ENCODE data around the gene C19orf85.

Gene C19orf85

DNA sequence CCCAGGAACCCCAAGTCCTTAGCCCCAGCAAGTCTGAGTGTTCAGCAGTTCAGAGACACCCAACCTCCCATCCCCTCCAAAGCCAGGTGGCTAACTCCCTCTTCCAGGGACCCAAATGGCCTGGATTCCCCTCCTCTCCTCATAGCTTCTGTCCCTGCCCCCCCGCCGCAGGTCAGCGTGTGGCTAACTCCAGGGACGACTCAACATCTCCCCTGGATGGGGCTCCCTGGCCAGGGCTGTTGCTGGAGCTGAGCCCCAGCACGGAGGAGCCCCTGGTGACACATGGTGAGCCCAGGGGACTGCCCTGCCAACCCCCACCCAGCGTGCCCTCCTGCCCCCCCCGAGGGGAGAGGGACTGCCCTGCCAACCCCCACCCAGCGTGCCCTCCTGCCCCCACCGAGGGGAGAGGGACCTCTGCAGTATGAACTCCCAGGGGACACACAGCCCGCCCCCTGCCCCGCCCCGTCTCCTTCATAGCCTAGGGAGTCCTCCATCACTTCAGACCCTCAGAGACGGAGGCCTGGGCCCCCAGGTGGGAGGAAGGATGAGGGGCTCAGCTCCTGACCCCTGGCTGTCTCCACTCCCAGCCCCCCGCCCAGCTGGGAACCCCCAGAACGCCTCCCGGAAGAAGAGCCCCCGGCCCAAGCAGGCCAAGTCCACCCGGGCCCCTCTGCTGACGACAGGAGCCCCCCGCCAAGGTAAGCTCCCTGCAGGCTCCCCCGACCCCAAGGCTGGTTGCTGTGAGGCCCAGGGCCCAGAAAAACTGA, 25.3 kb upstream of the C19orf85 start:
- no peak for DNase-seq (ENCODE audit: low spot score)

- no peak for DNase-seq (ENCODE audit: low spot score)
Observed at GRCh38 chr19:55488986-55489710, 24.6 kb upstream of the C19orf85 start.

DNA sequence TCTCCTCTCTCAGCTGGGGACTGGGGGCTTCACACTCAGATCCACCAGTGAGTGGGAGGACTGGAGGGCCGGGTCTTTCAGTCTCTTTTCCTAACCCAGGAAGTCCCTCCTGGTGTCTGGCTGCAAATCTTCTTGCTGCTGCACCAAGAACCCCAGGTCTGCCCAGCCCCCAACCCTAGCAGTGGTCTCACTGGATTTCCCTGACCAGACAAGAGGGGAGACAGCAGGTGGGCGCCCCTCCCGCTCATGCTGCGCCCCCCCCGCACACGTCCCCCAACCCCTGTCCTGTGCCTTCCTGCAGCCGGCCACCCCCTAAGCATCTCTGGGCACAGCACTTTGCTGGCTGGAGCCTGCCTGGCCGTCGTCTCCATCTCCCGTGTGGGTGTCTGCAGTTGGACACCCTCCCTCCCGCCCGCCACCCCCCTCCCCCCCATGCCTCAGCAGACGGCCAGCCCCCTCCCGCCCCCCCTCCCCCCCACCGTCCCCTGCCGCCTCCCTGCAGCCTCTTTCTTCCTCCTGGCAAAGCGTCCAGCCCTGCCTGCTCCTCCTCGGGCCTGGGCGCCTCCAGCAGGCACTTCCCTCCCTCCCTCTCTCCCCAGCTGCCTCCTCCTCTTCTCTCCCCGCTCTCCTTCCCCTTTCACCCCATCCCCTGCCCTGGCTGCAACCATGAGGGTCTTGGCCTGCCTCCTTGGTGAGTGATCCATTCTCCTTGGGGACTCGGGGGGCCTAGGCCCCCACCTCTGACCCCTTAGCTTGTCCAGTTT, 23.6 kb upstream of the C19orf85 start, which contains the start of gene SSC5D:
TSS of gene SSC5D (plus strand) at position 513 of the 764 bp plus-strand sequence. CDS start at position 667, 154 bp downstream.
- DNase-seq (ENCODE audit: low spot score): no peak

DNA sequence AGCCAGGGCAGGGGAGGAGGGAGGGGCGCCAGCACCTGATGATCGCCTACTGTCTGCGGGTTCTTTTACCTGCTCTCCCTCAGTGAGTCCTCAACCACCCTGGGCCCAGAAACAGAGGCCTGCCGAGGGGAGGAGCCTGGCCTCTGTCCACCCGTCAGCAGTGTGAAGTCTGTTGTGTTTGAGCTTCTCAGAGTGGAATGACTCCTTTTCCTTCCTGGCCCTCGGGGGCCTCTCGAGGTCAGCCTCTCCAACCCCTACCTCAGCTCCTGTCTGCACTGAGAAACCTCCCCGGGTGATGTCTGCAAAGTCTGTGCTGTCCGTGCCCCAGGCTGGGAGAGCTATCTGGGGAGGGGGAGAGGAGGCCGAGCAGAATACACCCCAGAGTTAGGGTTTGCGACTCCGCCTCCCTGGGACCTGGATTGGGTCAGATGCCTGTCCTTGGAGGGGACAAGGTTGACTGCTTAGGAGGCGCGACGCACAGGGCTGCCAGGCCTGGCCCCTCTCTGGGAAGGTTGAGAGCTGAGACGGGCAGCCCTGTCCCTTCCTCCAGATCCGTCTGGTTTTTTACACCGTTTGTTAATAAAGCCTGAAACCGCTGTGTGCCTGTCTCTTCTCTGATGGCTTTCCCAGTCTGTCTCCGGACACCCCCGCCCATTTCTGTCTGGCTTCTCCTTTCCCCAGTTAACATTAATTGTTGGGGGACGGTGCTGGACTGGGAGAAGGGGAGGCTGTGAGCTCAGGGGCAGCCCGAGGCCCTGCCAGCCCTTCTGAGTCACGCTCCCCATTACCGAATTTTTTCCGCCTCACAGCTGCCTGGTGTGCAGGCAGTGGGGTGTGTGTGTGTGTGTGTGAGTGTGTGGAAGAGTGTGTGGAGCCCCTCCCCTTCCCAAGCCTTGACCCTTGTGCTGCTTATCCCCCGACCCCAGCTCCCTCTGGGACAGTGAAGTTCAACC, 22.7 kb upstream of the C19orf85 start:
- DNase-seq (ENCODE audit: low spot score): no peak

DNA sequence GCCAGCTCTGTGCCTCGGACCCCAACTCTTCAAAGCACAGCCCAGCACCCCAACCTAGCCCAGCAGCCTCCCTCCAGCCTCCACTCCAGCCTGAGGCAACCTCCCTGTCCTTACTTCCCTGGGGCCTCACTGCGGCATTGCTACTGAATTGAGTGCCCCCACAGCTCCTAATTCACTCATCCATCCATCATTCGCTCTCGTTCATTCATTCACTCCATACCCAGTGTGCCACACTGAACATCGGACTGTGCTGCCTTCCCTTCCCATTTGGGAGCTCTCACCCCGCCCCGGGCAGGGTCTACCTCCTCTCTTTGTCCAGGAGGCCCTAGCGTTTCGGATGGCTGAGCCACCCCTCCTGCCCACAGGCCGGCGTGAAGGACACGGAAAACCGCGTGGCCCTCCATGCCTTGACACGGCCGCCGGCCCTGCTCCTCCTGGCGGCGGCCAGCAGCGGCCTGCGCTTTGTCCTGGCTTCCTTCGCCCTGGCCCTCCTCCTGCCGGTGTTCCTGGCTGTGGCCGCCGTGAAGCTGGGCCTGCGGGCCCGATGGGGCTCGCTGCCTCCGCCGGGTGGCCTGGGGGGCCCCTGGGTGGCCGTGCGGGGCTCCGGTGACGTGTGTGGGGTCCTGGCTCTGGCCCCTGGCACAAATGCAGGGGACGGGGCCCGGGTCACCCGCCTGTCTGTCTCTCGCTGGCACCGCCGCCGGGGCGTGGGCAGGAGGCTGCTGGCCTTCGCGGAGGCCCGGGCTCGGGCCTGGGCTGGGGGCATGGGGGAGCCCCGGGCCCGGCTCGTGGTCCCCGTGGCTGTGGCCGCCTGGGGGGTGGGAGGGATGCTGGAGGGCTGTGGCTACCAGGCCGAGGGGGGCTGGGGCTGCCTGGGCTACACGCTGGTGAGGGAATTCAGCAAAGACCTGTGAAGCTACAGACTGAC, 21.8 kb upstream of the C19orf85 start:
- DNase-seq (ENCODE audit: low spot score): no peak

- DNase-seq (ENCODE audit: low spot score): no peak
Observed at GRCh38 chr19:55485439-55486011, 21.0 kb upstream of the C19orf85 start.

DNA sequence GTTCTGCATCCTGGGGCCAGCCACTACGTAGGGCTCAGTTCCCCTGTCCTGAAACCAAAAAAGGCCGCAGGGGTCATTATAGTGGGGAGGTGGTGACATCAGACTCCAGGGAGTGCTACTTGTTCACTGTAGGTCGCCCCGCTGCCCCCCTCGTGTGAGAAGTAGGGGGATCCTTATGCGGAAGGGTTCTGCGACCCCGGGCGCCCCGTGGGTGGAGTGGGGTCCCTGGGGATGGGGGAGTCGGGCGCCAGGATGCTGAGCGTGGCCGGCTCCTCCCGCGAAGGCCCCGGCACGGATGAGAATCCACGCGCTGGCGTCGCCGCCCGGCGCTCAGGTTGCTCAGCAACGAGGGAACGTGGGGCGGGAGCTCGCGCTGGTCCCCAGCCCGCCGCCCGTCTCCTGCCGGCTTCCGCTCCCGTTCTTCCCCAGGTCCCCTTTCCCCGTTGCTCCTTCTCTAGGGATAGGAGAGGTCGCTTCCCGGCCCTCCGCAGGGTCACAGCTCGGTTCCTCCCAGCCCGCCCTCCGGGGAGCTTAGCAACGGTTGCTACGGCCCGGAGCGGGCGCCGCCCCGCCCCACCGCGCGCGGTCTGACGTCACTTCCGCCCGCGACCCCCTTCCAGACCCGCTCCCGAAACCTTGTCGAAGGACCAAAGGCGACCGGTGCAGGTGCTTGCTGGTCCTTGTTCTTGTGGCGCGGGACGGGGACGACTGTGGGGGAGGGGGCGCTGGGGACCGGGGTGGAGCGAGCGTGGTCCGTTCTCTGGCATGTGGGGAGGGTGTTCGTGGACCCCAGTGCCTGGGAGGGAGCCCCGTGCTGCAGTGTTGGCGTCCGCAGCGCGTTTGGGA, 20.3 kb upstream of the C19orf85 start, which contains the start of gene NAT14:
TSS of gene NAT14 (plus strand) at position 596 of the 846 bp plus-strand sequence. CDS start 521 bp downstream, outside the sequence.
- no peak for DNase-seq (ENCODE audit: low spot score)

- no peak for DNase-seq (ENCODE audit: low spot score)
Observed at GRCh38 chr19:55483706-55484592, 19.4 kb upstream of the C19orf85 start.

DNA sequence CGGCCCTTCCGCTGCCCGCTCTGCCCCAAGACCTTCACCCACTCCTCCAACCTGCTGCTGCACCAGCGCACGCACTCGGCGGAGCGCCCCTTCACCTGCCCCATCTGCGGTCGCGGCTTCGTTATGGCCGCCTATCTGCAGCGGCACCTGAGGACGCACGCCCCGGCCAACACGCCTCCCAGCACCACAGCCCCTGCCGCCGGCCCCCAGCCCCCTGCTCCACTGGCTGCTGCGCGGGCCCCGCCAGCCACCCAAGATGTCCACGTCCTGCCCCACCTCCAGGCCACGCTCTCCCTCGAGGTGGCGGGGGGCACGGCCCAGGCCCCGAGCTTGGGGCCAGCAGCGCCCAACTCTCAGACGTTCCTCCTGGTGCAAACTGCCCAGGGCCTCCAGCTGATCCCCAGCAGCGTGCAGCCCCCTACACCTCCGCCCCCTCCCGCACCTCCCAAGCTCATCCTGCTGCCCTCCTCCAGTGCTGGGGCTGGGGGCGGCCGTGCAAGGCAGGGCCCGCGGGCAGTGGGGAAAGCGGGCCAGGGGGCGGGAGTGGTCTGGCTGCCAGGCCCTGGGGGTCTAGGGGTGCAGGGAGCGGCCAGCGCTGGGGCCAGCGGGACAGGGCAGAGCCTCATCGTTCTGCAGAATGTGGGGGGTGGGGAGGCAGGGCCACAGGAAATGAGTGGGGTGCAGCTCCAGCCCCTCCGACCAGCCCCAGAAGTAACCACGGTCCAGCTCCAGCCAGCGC, 18.6 kb upstream of the C19orf85 start:
- DNase-seq (ENCODE audit: low spot score): no peak

DNA sequence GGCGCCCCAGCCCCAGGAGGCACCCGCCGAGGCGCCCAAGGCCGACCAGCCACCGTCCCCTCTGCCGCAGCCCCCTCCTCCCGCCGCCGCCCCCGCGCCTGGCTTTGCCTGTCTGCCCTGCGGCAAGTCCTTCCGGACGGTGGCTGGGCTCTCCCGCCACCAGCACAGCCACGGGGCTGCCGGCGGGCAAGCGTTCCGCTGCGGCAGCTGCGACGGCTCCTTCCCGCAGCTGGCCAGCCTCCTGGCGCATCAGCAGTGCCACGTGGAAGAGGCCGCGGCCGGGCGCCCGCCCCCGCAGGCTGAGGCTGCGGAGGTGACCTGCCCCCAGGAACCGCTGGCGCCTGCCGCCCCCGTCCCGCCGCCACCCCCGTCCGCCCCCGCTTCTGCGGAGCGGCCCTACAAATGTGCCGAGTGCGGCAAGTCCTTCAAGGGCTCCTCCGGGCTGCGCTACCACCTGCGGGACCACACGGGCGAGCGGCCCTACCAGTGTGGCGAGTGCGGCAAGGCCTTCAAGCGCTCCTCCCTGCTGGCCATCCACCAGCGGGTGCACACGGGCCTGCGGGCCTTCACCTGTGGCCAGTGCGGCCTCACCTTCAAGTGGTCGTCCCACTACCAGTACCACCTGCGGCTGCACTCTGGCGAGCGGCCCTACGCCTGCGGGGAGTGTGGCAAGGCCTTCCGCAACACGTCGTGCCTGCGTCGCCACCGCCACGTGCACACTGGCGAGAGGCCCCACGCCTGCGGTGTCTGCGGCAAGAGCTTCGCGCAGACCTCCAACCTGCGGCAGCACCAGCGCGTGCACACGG, 17.8 kb upstream of the C19orf85 start:
- no peak for DNase-seq (ENCODE audit: low spot score)

DNA sequence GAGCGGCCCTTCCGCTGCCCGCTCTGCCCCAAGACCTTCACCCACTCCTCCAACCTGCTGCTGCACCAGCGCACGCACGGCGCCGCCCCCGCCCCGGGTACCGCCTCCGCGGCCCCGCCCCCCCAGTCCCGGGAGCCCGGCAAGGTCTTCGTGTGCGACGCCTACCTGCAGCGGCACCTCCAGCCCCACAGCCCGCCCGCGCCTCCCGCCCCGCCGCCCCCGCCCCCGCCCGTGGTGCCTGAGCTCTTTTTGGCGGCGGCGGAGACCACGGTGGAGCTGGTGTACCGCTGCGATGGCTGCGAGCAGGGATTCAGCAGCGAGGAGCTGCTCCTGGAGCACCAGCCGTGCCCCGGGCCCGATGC, 17.2 kb upstream of the C19orf85 start:
- no peak for DNase-seq (ENCODE audit: low spot score)

DNA sequence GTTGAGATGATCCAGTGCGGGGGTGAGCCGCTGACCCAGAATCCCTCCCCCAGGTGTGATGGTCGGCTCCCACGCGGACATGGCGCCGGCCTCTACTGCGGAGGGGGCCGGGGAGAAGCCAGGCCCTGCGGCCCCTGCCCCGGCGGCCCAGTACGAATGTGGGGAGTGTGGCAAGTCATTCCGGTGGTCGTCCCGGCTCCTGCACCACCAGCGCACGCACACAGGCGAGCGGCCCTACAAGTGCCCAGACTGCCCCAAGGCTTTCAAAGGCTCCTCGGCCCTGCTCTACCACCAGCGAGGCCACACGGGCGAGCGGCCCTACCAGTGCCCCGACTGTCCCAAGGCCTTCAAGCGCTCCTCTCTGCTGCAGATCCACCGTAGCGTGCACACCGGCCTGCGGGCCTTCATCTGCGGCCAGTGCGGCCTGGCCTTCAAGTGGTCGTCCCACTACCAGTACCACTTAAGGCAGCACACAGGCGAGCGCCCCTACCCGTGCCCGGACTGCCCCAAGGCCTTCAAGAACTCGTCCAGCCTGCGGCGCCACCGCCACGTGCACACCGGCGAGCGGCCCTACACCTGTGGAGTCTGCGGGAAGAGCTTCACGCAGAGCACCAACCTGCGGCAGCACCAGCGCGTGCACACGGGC, 16.7 kb upstream of the C19orf85 start:
- DNase-seq (ENCODE audit: low spot score): no peak

DNA sequence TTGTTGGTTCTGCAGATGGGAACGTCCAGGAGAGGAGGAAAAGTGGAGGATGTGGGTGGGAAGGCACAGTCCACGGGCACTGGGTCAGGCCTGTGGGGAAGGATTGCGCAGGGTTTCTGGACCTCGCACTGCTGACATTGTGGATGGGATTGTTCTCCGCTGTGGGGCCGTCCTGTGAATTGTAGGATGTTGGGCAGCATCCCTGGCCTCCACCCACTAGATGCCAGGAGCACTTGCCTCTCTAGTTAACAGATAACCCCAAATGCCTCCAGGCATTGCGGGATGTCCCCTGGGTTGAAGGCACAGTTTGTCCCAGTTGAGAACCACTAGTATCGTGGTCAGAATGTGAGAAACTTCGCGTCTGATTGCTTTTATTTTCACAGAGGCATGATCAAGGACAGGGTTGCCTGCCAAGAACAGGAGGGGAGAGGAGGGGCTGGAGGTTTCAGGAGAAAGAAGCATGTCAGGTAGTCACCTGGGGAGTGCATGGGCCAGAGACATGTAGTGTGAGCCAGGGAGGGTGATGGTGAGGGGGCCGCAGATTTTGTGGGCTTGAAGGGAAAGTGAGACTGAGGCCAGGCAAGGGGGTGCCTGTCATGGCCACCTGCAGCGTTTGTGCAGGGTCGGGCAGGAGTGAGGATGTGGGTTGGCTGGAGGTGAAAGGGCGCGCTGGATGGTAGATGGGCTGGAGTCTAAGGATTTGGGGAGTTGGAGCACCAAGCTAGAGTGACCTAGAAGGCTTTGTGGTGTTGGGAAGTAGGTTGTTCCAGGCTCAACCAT, 15.1 kb upstream of the C19orf85 start:
- no peak for DNase-seq (ENCODE audit: low spot score)

GRCh38 chr19:55479045-55479444, 14.5 kb upstream of the C19orf85 start:
- DNase-seq (ENCODE audit: low spot score): no peak

GRCh38 chr19:55478364-55478763, 13.8 kb upstream of the C19orf85 start:
- no peak for DNase-seq (ENCODE audit: low spot score)

Data from putamen (tissue), 1 donor.